HG03060 (cell line): Measurements from ENCODE around the gene LMAN1L.
A peak's percentile ranks its signal among the peaks of the same experiment; 100 is the strongest.

ENCODE experiments used
- ATAC-seq: cut with Tn5 transposase; IDR thresholded peaks from one replicate; pipeline ENCODE4 v1.9.1; 2021; ENCODE audit warnings: low read depth, moderate number of reproducible peaks; ENCODE audit not compliant: unreplicated experiment

The LMAN1L gene

DNA sequence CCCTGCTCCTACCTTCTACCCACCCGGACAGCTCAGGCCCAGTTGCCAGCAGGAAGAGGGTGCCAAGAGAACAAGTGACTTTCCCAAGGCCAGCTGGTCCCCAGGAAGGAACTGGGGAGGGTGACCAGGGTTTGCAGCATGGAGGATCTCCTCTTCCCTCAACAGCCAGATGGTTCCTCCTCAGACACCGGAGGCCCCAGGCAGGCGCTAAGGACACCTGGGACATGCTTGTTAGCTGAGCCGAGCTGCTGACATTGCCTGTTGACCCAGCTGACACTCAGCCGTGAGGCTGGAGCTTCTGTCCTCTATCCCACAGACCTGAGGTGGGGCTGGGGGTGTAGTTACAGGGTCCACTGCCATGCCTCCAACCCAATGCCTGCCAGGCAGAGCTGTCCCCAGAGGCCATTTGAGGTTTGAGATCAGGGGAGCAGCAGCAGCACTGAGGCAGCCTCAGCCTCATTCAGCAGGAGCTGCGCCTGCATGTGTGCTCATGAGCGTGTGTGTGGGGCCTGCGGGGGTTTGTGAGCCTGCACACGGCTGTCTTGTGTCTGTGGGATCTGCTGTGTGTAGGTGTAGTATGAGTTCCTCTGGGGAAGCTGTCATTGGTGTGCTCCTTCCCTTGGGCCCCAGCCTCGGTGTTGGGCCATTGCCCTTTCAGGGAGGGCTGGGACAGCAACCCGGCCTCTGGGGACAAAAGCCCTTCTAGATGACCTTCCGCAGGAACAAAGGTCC lies 20.9 kb downstream of the LMAN1L start:
- ATAC-seq, result no peak

DNA sequence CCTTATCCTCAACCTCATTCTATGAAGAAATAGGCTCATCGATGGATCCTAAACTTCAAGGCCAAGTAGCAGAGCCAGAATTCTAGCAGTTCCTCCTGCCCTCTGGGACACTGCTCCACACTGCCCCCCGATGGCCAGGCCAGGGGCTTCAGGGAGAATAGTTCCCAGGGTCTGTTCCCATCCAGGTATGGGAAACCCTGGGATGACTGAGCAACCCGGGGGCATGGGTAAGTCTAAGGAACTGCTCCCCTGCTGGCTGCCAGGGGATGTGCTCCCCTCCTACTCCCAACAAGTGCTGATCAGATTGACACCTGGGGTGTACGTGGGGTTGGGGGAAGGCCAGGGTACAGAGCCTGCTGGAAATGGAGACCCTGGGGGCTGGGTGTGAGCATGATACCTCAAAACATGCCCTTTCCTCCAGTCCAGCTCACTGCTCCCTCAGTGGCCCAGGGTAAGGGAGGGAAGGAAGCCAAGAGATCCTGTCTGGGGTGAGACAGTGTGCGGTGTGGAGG lies 22.7 kb downstream of the LMAN1L start:
- no peak for ATAC-seq

DNA sequence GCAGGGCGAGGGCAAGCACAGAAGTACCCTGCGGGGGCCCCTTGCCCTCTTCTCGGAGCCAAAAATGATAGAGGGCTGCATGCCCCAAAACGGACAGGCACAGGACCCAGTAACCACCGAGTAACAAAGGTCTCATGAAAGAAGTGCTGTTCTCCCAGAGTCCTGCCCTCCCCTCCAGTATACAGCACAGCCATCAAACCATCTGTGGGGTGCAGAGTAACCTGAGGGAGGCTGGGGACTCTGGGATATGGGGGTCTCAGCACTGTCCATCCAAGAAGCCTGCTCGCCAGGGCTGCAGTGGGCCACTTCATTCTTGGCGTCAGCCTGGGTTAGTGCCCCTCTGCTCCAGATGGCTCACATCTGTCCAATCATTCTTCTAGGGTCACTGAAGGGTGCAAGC lies 24.2 kb downstream of the LMAN1L start:
- ATAC-seq, result no peak

DNA sequence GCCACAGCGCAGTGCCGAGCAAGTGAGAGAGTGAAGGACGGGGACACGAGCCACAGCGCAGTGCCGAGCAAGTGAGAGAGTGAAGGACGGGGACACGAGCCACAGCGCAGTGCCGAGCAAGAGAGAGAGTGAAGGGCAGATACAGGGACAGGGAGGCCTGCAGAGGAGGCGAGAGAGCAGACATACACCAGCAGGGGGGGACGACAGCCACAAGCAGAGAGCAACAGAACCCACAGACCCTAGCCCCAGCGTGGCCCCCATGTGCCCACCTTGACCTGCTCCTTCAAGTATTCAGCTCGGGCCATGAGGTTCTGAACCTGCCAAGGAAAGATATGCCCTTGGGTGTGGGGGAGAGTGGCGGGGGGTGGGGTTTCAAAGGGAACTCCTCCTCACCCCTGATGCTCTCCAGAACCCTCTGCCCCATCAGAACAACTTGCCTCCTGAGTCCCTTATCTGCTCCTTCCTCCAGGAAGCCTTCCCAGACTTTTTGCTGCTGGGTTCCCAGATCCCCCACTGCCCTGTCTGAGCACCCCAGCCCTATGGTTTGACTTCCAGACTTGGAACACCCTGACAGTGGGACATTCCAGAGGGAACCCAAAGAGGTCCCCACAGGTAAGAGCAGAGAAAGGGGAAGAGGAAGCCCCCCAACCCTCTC lies 25.0 kb downstream of the LMAN1L start:
- ATAC-seq, result no peak

- no peak for ATAC-seq
Observed at GRCh38 chr15:74838137-74838516, 25.5 kb downstream of the LMAN1L start.

DNA sequence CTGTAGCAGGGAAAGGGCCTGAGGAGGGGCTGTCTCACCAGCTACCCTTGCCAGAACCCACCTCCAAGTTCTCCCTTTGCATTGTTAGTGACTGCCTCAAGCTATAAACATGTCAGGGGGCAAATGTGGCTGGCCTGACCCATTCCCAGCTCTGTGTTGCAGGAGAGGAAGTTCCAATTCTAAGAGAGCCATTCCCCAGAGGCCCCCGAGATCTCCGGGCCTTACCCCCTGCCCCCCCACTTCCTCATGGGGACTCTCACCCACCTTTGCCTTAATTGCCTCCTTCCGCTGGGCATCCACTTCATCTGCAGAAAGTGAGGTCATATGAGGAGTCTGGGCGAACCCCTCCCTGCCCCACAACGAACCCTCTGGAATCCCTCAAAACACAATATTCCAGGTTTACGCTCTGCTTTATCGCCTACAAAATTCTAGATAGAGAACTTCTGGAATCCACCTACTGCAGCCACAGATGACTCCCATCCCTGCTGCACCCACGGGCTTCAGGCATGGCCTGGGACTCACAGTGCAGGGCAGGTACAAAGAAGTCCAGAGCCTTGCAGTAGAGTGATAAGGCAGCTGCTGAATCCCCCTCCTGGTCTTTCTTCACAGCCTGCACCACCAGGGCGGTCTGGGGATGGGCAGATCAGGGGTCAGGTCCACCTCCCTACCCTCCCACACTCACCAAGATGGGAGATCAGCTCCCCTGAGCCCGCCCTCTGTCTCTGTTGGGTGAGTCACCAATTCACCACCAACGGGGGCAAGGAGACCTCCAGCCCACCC lies 26.3 kb downstream of the LMAN1L start:
- no peak for ATAC-seq

- no peak for ATAC-seq
Observed at GRCh38 chr15:74839526-74840395, 27.1 kb downstream of the LMAN1L start.

GRCh38 chr15:74840851-74841775 lies 28.5 kb downstream of the LMAN1L start:
- no peak for ATAC-seq

DNA sequence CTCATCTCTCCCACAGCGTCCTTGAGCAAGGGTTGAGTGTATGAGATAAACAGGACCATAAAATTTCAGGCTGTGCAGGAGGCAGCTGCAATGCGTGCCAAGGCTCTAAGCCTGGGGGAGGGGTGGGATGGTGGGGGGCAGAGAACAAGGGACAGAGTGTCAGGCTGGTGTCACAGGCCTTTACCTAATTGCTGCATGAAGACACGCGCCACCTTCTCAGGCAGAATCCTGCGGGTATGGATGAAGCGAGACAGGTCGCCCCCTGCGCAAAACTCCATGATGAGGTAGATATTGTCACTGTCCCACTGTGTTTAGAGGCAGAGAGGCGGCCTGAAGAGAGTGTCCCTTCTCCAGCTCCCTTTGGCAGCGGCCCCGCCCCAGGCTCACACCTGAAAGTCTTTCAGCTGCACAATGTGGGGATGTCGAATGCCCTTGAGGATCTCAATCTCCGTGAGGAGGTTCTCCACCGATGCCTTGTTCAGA lies 29.3 kb downstream of the LMAN1L start:
- no peak for ATAC-seq

GRCh38 chr15:74842581-74843444 lies 30.2 kb downstream of the LMAN1L start, which contains the start of gene ULK3:
Gene ULK3, minus strand, starts transcription at chr15:74843156. Its CDS starts 51 bp downstream, at chr15:74843105.
- peak; percentile 51 for ATAC-seq

GRCh38 chr15:74843445-74843828 lies 30.8 kb downstream of the LMAN1L start:
- ATAC-seq, result no peak

- no peak for ATAC-seq
Observed at GRCh38 chr15:74843891-74844299, 31.3 kb downstream of the LMAN1L start.

GRCh38 chr15:74844319-74845207 lies 31.9 kb downstream of the LMAN1L start:
- ATAC-seq, result no peak

DNA sequence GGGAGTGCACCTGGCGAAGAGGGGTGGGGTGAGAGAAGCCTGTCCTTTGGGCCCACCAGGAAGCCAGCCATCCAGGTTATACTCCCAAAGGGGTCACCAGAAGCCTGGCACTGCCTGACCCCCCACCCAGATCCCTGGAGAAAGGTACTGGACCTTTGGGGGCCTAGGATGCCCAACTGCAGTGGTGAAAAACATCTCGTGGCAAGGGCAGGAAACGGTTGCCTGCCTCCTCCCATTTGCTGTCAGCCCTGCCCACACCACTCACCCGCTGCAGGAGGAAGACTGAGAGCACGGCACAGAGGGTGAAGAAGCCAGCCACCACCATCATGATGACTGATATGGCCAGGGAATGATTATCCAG lies 32.6 kb downstream of the LMAN1L start:
- ATAC-seq, result no peak

GRCh38 chr15:74845581-74845980 lies 32.9 kb downstream of the LMAN1L start:
- ATAC-seq, result no peak

DNA sequence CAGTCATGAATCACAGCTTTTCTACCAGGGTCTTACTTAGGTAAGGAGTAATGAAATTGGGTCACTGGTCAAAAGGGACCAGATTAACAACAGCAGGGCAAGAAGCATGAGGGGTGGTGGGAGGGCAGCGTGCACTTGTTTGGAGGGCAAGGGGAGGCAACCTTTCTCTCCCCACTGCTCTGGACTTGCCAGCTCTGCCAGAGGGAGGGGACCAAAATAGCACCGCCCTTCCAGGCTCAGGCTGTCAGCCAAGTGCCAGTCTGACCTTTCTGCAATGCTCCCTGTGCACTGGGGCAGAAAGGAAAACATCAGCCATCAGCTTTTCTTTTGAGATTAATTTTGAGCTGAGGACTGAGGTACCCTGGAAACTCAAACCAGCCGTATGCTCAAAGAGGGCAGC lies 34.8 kb downstream of the LMAN1L start:
- no peak for ATAC-seq

- ATAC-seq, result no peak
Observed at GRCh38 chr15:74850393-74850792, 37.8 kb downstream of the LMAN1L start.
